Measurements from ENCODE around the gene ZNF618. TPM values are rescaled to one million over a fixed set of nuclear protein-coding genes. Genes with fewer than 3 reads are reported as not detected.

Gene ZNF618
- total RNA-seq, 1 donor from 2014 or later: 4.7 TPM

GRCh38 chr9:114093031-114093471 lies 216.9 kb downstream of the ZNF618 start:
- Histone ChIP-seq H3K27ac (ENCODE audit: low read depth, low read length) (no peak overlapping the region), H3K4me1 (ENCODE audit: control insufficient read depth in 3 of 3, insufficient read depth in 3 of 3, low read length in 3 of 3) (peaks cover 0 to 5% (median 0%) of the 10 kb centered on the region in 3 donors), H3K36me3 (ENCODE audit: control insufficient read depth in 3 of 3, insufficient read depth in 3 of 3, low read length in 3 of 3) (no peaks in the 10 kb centered on the region), H3K4me3 (ENCODE audit: low read length in 3 of 3) (no peak overlapping the region), H3K9ac (ENCODE audit: low read depth in 1 of 3, low read length in 3 of 3) (no peak overlapping the region), H3K9me3 (ENCODE audit: control insufficient read depth in 3 of 3, low read length in 3 of 3) (no peaks in the 10 kb centered on the region), H3K27me3 (ENCODE audit: control insufficient read depth in 3 of 3, insufficient read depth in 3 of 3, low read length in 3 of 3) (peaks cover 7 to 23% (median 20%) of the 10 kb centered on the region in 3 donors)

GRCh38 chr9:114093761-114094505 lies 217.8 kb downstream of the ZNF618 start:
- Histone ChIP-seq H3K9me3 (ENCODE audit: control insufficient read depth in 3 of 3, low read length in 3 of 3) (no peaks in the 10 kb centered on the region), H3K27me3 (ENCODE audit: control insufficient read depth in 3 of 3, insufficient read depth in 3 of 3, low read length in 3 of 3) (peaks cover 10 to 24% (median 22%) of the 10 kb centered on the region in 3 donors), H3K4me3 (ENCODE audit: low read length in 3 of 3) (no peak overlapping the region), H3K9ac (ENCODE audit: low read depth in 1 of 3, low read length in 3 of 3) (no peak overlapping the region), H3K36me3 (ENCODE audit: control insufficient read depth in 3 of 3, insufficient read depth in 3 of 3, low read length in 3 of 3) (no peaks in the 10 kb centered on the region), H3K27ac (ENCODE audit: low read depth, low read length) (no peak overlapping the region), H3K4me1 (ENCODE audit: control insufficient read depth in 3 of 3, insufficient read depth in 3 of 3, low read length in 3 of 3) (peaks cover 0 to 5% (median 0%) of the 10 kb centered on the region in 3 donors)

- H3K27me3 ChIP-seq (ENCODE audit: control insufficient read depth in 3 of 3, insufficient read depth in 3 of 3, low read length in 3 of 3): peaks cover 15 to 31% (median 24%) of the 10 kb centered on the region in 3 donors
- H3K4me3 ChIP-seq (ENCODE audit: low read length in 3 of 3): no peak overlapping the region
- no peak overlapping the region for H3K27ac ChIP-seq (ENCODE audit: low read depth, low read length)
Observed at GRCh38 chr9:114094971-114095370, 218.9 kb downstream of the ZNF618 start.

GRCh38 chr9:114096041-114096511 lies 220.0 kb downstream of the ZNF618 start:
- Histone ChIP-seq H3K4me1 (ENCODE audit: control insufficient read depth in 3 of 3, insufficient read depth in 3 of 3, low read length in 3 of 3) (peaks cover 0 to 5% (median 0%) of the 10 kb centered on the region in 3 donors), H3K27ac (ENCODE audit: low read depth, low read length) (no peak overlapping the region), H3K9me3 (ENCODE audit: control insufficient read depth in 3 of 3, low read length in 3 of 3) (no peaks in the 10 kb centered on the region), H3K36me3 (ENCODE audit: control insufficient read depth in 3 of 3, insufficient read depth in 3 of 3, low read length in 3 of 3) (no peaks in the 10 kb centered on the region), H3K4me3 (ENCODE audit: low read length in 3 of 3) (no peak overlapping the region), H3K27me3 (ENCODE audit: control insufficient read depth in 3 of 3, insufficient read depth in 3 of 3, low read length in 3 of 3) (peaks cover 15 to 32% (median 24%) of the 10 kb centered on the region in 3 donors), H3K9ac (ENCODE audit: low read depth in 1 of 3, low read length in 3 of 3) (no peak overlapping the region)

More at GRCh38 chr9:114094971-114095370, 218.9 kb downstream of the ZNF618 start:
- H3K4me1 ChIP-seq (ENCODE audit: control insufficient read depth in 3 of 3, insufficient read depth in 3 of 3, low read length in 3 of 3): peaks cover 0 to 5% (median 0%) of the 10 kb centered on the region in 3 donors
- H3K9me3 ChIP-seq (ENCODE audit: control insufficient read depth in 3 of 3, low read length in 3 of 3): no peaks in the 10 kb centered on the region
- no peak overlapping the region for H3K9ac ChIP-seq (ENCODE audit: low read depth in 1 of 3, low read length in 3 of 3)
- no peaks in the 10 kb centered on the region for H3K36me3 ChIP-seq (ENCODE audit: control insufficient read depth in 3 of 3, insufficient read depth in 3 of 3, low read length in 3 of 3)

- H3K27me3 ChIP-seq (ENCODE audit: control insufficient read depth in 3 of 3, insufficient read depth in 3 of 3, low read length in 3 of 3): peaks cover 15 to 32% (median 21%) of the 10 kb centered on the region in 3 donors
Observed at GRCh38 chr9:114096866-114097612, 220.9 kb downstream of the ZNF618 start.

GRCh38 chr9:114097613-114098020 lies 221.5 kb downstream of the ZNF618 start:
- Histone ChIP-seq H3K27ac (ENCODE audit: low read depth, low read length) (no peak overlapping the region), H3K4me3 (ENCODE audit: low read length in 3 of 3) (peak overlapping the region in 2 of 3 donors; percentile 27 to 55), H3K4me1 (ENCODE audit: control insufficient read depth in 3 of 3, insufficient read depth in 3 of 3, low read length in 3 of 3) (peaks cover 0 to 5% (median 0%) of the 10 kb centered on the region in 3 donors), H3K9me3 (ENCODE audit: control insufficient read depth in 3 of 3, low read length in 3 of 3) (no peaks in the 10 kb centered on the region), H3K36me3 (ENCODE audit: control insufficient read depth in 3 of 3, insufficient read depth in 3 of 3, low read length in 3 of 3) (no peaks in the 10 kb centered on the region), H3K9ac (ENCODE audit: low read depth in 1 of 3, low read length in 3 of 3) (no peak overlapping the region), H3K27me3 (ENCODE audit: control insufficient read depth in 3 of 3, insufficient read depth in 3 of 3, low read length in 3 of 3) (peaks cover 15 to 32% (median 21%) of the 10 kb centered on the region in 3 donors)

More at GRCh38 chr9:114096866-114097612, 220.9 kb downstream of the ZNF618 start:
- Histone ChIP-seq H3K4me1 (ENCODE audit: control insufficient read depth in 3 of 3, insufficient read depth in 3 of 3, low read length in 3 of 3) (peaks cover 0 to 5% (median 0%) of the 10 kb centered on the region in 3 donors), H3K36me3 (ENCODE audit: control insufficient read depth in 3 of 3, insufficient read depth in 3 of 3, low read length in 3 of 3) (no peaks in the 10 kb centered on the region), H3K27ac (ENCODE audit: low read depth, low read length) (no peak overlapping the region), H3K4me3 (ENCODE audit: low read length in 3 of 3) (no peak overlapping the region), H3K9me3 (ENCODE audit: control insufficient read depth in 3 of 3, low read length in 3 of 3) (no peaks in the 10 kb centered on the region), H3K9ac (ENCODE audit: low read depth in 1 of 3, low read length in 3 of 3) (no peak overlapping the region)

- H3K27me3 ChIP-seq (ENCODE audit: control insufficient read depth in 3 of 3, insufficient read depth in 3 of 3, low read length in 3 of 3): peaks cover 15 to 32% (median 21%) of the 10 kb centered on the region in 3 donors
- no peak overlapping the region for H3K9ac ChIP-seq (ENCODE audit: low read depth in 1 of 3, low read length in 3 of 3)
- no peaks in the 10 kb centered on the region for H3K9me3 ChIP-seq (ENCODE audit: control insufficient read depth in 3 of 3, low read length in 3 of 3)
- peak overlapping the region; percentile 27 to 55 (median 45) for H3K4me3 ChIP-seq (ENCODE audit: low read length in 3 of 3)
- H3K4me1 ChIP-seq (ENCODE audit: control insufficient read depth in 3 of 3, insufficient read depth in 3 of 3, low read length in 3 of 3): peaks cover 0 to 5% (median 0%) of the 10 kb centered on the region in 3 donors
- H3K27ac ChIP-seq (ENCODE audit: low read depth, low read length): no peak overlapping the region
- no peaks in the 10 kb centered on the region for H3K36me3 ChIP-seq (ENCODE audit: control insufficient read depth in 3 of 3, insufficient read depth in 3 of 3, low read length in 3 of 3)
Observed at GRCh38 chr9:114098021-114098935, 222.2 kb downstream of the ZNF618 start.

- Histone ChIP-seq H3K4me3 (ENCODE audit: low read length in 3 of 3) (peak within 1 kb of the TSS in 2 of 3 donors; percentile 27 to 45), H3K27ac (ENCODE audit: low read depth, low read length) (no peak within 1 kb of the TSS), H3K9ac (ENCODE audit: low read depth in 1 of 3, low read length in 3 of 3) (peak within 1 kb of the TSS in 1 of 3 donors; percentile 8), H3K36me3 (ENCODE audit: control insufficient read depth in 3 of 3, insufficient read depth in 3 of 3, low read length in 3 of 3) (no peaks in the 10 kb centered on the region), H3K27me3 (ENCODE audit: control insufficient read depth in 3 of 3, insufficient read depth in 3 of 3, low read length in 3 of 3) (peaks cover 15 to 32% (median 21%) of the 10 kb centered on the region in 3 donors), H3K9me3 (ENCODE audit: control insufficient read depth in 3 of 3, low read length in 3 of 3) (no peaks in the 10 kb centered on the region), H3K4me1 (ENCODE audit: control insufficient read depth in 3 of 3, insufficient read depth in 3 of 3, low read length in 3 of 3) (peaks cover 0 to 5% (median 0%) of the 10 kb centered on the region in 3 donors)
Observed at GRCh38 chr9:114098936-114099668, 223.0 kb downstream of the ZNF618 start, which contains the start of gene KIF12. TSS of gene KIF12 (minus strand) at chr9:114099292. CDS start at chr9:114099276, 16 bp downstream.

All from skeletal muscle tissue (tissue), 4 donors.